Measurements from ENCODE around the gene MYF6. TPM values are rescaled to one million over a fixed set of nuclear protein-coding genes. Genes with fewer than 3 reads are reported as not detected.

Gene MYF6
- total RNA-seq, 1 donor from 2014 or later: not detected

- no peaks in the 10 kb centered on the region for H3K9me3 ChIP-seq
- H3K27ac ChIP-seq: no peak overlapping the region
- H3K4me1 ChIP-seq: no peaks in the 10 kb centered on the region
- no peaks in the 10 kb centered on the region for H3K36me3 ChIP-seq
- ATAC-seq (no peak), DNase-seq (no peak)
- no peak for TF ChIP-seq CTCF (IDR thresholded peaks at IDR 0.05)
- intact Hi-C loops (cut with DNase I): no loop called here
- H3K4me3 ChIP-seq: no peak overlapping the region
- no peaks in the 10 kb centered on the region for H3K27me3 ChIP-seq
Measured at GRCh38 chr12:80690090-80690489, 17.3 kb upstream of the MYF6 start.

- H3K9me3 ChIP-seq: no peaks in the 10 kb centered on the region
- no peaks in the 10 kb centered on the region for H3K4me1 ChIP-seq
- intact Hi-C loops (cut with DNase I): no loop called here
- ATAC-seq (no peak), DNase-seq (no peak)
- no peak overlapping the region for H3K27ac ChIP-seq
- TF ChIP-seq CTCF (IDR thresholded peaks at IDR 0.05): no peak
- no peaks in the 10 kb centered on the region for H3K27me3 ChIP-seq
- no peak overlapping the region for H3K4me3 ChIP-seq
- no peaks in the 10 kb centered on the region for H3K36me3 ChIP-seq
Measured at GRCh38 chr12:80690513-80690912, 16.9 kb upstream of the MYF6 start.

DNA sequence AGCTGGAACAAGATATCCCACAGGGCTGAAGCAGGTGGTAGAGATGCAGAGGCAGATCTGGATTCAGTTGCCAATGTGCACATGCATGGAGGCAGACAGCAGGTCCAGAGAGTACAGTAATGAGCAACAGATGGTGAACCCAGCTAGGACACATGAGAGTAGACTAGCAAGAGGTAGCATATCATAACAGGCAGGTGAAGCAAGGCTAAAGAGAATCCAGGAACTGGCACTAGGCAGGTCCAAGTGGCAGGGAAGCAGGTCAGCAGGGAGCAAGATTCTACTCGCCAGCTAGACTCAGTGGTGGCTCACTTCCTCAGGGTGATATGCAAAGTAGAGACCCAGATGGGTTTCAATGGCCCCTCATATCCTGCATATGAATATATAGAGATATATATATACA, 15.3 kb upstream of the MYF6 start:
- H3K4me1 ChIP-seq: no peaks in the 10 kb centered on the region
- no peaks in the 10 kb centered on the region for H3K36me3 ChIP-seq
- ATAC-seq (no peak), DNase-seq (no peak)
- H3K27me3 ChIP-seq: no peaks in the 10 kb centered on the region
- intact Hi-C loops (cut with DNase I): no loop called here
- no peak overlapping the region for H3K4me3 ChIP-seq
- no peak overlapping the region for H3K27ac ChIP-seq
- no peak for TF ChIP-seq CTCF (IDR thresholded peaks at IDR 0.05)
- H3K9me3 ChIP-seq: no peaks in the 10 kb centered on the region

GRCh38 chr12:80697270-80697887, 10.1 kb upstream of the MYF6 start:
- DNase-seq: no peak
- H3K4me3 ChIP-seq: no peak overlapping the region
- no peaks in the 10 kb centered on the region for H3K4me1 ChIP-seq
- no peaks in the 10 kb centered on the region for H3K36me3 ChIP-seq
- intact Hi-C loops (cut with DNase I): no loop called here
- H3K27ac ChIP-seq: no peak overlapping the region
- no peaks in the 10 kb centered on the region for H3K27me3 ChIP-seq
- no peaks in the 10 kb centered on the region for H3K9me3 ChIP-seq
- no peak for TF ChIP-seq CTCF (IDR thresholded peaks at IDR 0.05)
- ATAC-seq: no peak

DNA sequence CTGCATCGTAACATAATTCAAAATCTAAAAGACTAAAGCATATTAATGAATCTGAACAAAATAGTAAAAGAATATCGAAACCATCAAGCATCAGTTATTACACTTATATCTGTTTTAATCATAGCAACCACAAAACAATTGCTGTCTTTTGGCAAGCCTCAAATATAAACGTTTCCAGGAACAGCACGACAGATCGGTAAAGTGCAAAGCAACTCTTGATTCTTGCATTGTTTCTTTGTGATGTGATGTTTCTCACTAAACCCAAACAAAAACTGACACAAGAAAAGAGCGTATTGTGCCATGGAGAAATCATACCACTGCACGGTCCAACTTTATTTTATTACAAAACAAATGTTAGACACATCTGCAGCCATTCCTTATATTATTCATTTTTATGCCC, 9.2 kb upstream of the MYF6 start:
- DNase-seq (no peak), ATAC-seq (no peak)
- TF ChIP-seq CTCF (IDR thresholded peaks at IDR 0.05): no peak
- Histone ChIP-seq H3K4me1 (no peaks in the 10 kb centered on the region), H3K36me3 (no peaks in the 10 kb centered on the region), H3K27ac (no peak overlapping the region), H3K9me3 (no peaks in the 10 kb centered on the region), H3K27me3 (no peaks in the 10 kb centered on the region), H3K4me3 (no peak overlapping the region)
- intact Hi-C loops (cut with DNase I): no loop called here

Measured in upper lobe of right lung (tissue), 1 donor.